HepG2 (cell line): ENCODE measurements around the gene ARL8B. TPM values are rescaled to one million over a fixed set of nuclear protein-coding genes. Genes with fewer than 3 reads are reported as not detected.

Experiments used
- MIER2 ChIP-seq: IDR thresholded peaks from 2 replicates; pipeline ENCODE4 v1.6.1; 2016; ENCODE audit warnings: missing biosample characterization, missing genetic modification reagents
- MTA1 ChIP-seq: sonication (generic); formaldehyde crosslinking; IDR thresholded peaks from 2 replicates; pipeline ENCODE4 v1.4.0; 2020; ENCODE audit warnings: missing genetic modification reagents, mild to moderate bottlenecking, borderline replicate concordance
- NRL ChIP-seq: sonication (generic); formaldehyde crosslinking; IDR thresholded peaks from 2 replicates; pipeline ENCODE4 v1.5.0; 2020; ENCODE audit warnings: missing genetic modification reagents, mild to moderate bottlenecking, moderate library complexity, borderline replicate concordance
- SMAD3 ChIP-seq: sonication (generic); formaldehyde crosslinking; IDR thresholded peaks from 2 replicates; pipeline ENCODE4 v1.4.0; 2020; ENCODE audit warnings: missing genetic modification reagents
- SMARCE1 ChIP-seq: fragments of 450-650 bp; IDR thresholded peaks from 2 replicates; pipeline ENCODE4 v1.6.1; 2017; ENCODE audit warnings: borderline replicate concordance
- SMYD3 ChIP-seq: sonication (generic); formaldehyde crosslinking; IDR thresholded peaks from 2 replicates; pipeline ENCODE4 v1.8.1; 2023; ENCODE audit warnings: mild to moderate bottlenecking, missing genetic modification reagents
- ZFP41 ChIP-seq: sonication (generic); formaldehyde crosslinking; IDR thresholded peaks from 2 replicates; pipeline ENCODE4 v1.4.0; 2020; ENCODE audit warnings: mild to moderate bottlenecking, missing genetic modification reagents, borderline replicate concordance
- ZNF282 ChIP-seq: fragments of 450-650 bp; IDR thresholded peaks from 2 replicates; pipeline ENCODE4 v1.6.1; 2018; ENCODE audit not compliant: partially characterized antibody
- ZNF350 ChIP-seq: sonication (generic); formaldehyde crosslinking; IDR thresholded peaks from 2 replicates; pipeline ENCODE4 v1.4.0; 2020; ENCODE audit warnings: mild to moderate bottlenecking, low read depth, missing genetic modification reagents, borderline replicate concordance
- ZNF564 ChIP-seq: sonication (generic); formaldehyde crosslinking; IDR thresholded peaks from 2 replicates; pipeline ENCODE4 v1.8.1; 2023; ENCODE audit warnings: mild to moderate bottlenecking, missing genetic modification reagents
- ZNF569 ChIP-seq: sonication (generic); formaldehyde crosslinking; IDR thresholded peaks from 2 replicates; pipeline ENCODE4 v1.5.0; 2020; ENCODE audit warnings: mild to moderate bottlenecking, missing genetic modification reagents, moderate library complexity, borderline replicate concordance
- ZNF720 ChIP-seq: sonication (generic); formaldehyde crosslinking; IDR thresholded peaks from 2 replicates; pipeline ENCODE4 v1.4.0; 2020; ENCODE audit warnings: missing genetic modification reagents
- ZNF724P ChIP-seq: sonication (generic); formaldehyde crosslinking; IDR thresholded peaks from 2 replicates; pipeline ENCODE4 v1.8.0; 2022; ENCODE audit warnings: missing genetic modification reagents, borderline replicate concordance
- polyA plus RNA-seq, 8 experiments: library from polyadenylated mRNA; depleted of rRNA in 3 of 8; stranded (reverse) in 7 of 8; unstranded in 1 of 8; fragments of >200 nt; fragmentation: Illumina TruSeq in 4 of 8; extraction: Trizol in 4 of 8; gene quantifications; 2 replicates each; pipeline versions ENCODE4 v1.2.1 to v1.2.3, GENCODE V29; 2011 to 2016; ENCODE audit warnings: low read depth in 4 of 8, missing spikeins in 1 of 8, mixed read lengths in 1 of 8; ENCODE audit not compliant: insufficient read depth in 1 of 8
- total RNA-seq, 5 experiments: library from RNA; depleted of rRNA; stranded (reverse); fragments of >200 nt; fragmentation: Illumina TruSeq; extraction: Trizol; gene quantifications; 2 replicates each; pipeline ENCODE4 v1.2.3, GENCODE V29; 2016; ENCODE audit warnings: low read depth in 1 of 5
- TF ChIP-seq, protein P1 (sequence below): sonication (generic); formaldehyde crosslinking; conservative IDR thresholded peaks from 2 replicates; pipeline ENCODE4 v1.8.0; 2022; ENCODE audit warnings: missing genetic modification reagents
- TF ChIP-seq, protein P2 (sequence below): sonication (generic); formaldehyde crosslinking; conservative IDR thresholded peaks from 2 replicates; pipeline ENCODE4 v1.8.0; 2022; ENCODE audit warnings: low read depth, missing genetic modification reagents
- TF ChIP-seq, protein P3 (sequence below): sonication (generic); formaldehyde crosslinking; IDR thresholded peaks from 2 replicates; pipeline ENCODE4 v1.4.0; 2020; ENCODE audit warnings: missing genetic modification reagents
- TF ChIP-seq, protein P4 (sequence below): sonication (generic); formaldehyde crosslinking; IDR thresholded peaks from 2 replicates; pipeline ENCODE4 v1.5.1; 2020; ENCODE audit warnings: missing genetic modification reagents, mild to moderate bottlenecking, borderline replicate concordance
- TF ChIP-seq, protein P5 (sequence below): sonication (generic); formaldehyde crosslinking; IDR thresholded peaks from 2 replicates; pipeline ENCODE4 v1.8.0; 2022; ENCODE audit warnings: mild to moderate bottlenecking, missing genetic modification reagents, borderline replicate concordance

Gene ARL8B
- total and polyA plus RNA-seq, 2 of the 13 experiments (the other 11 are each of a cell fraction or from before 2014, with no cell fraction given), result 23.5 to 30.4 TPM

DNA sequence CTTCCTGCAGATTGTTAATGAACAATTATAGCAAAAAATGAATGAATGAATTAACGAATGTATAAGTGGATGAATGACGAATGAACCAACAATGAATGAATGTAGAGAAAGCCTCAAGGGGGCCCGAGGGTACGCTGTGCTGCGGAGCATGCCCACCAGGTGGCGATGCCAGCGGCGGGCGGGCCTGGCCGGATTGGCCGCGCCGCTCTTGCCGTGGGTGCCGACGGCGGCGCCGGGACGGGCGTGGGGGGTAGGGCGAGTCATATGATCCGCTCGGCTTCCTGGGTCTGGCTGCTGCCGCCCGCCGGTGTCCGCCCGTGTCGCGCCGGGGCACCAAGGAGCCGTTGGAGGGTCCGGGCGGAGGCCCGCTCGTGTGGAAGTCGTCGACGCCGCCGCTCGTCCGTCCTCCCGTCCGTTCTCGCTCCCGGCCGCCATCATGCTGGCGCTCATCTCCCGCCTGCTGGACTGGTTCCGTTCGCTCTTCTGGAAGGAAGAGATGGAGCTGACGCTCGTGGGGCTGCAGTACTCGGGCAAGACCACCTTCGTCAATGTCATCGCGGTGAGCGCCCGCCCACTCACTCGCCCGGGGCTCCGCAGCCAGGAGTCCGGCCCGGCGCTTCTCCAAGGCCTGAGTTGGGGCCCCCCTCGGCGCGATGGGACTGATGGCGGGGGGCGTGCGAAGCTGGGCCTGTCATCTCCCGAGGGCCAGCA lies at the start of gene ARL8B (continued):
- TF ChIP-seq, protein P1, sequence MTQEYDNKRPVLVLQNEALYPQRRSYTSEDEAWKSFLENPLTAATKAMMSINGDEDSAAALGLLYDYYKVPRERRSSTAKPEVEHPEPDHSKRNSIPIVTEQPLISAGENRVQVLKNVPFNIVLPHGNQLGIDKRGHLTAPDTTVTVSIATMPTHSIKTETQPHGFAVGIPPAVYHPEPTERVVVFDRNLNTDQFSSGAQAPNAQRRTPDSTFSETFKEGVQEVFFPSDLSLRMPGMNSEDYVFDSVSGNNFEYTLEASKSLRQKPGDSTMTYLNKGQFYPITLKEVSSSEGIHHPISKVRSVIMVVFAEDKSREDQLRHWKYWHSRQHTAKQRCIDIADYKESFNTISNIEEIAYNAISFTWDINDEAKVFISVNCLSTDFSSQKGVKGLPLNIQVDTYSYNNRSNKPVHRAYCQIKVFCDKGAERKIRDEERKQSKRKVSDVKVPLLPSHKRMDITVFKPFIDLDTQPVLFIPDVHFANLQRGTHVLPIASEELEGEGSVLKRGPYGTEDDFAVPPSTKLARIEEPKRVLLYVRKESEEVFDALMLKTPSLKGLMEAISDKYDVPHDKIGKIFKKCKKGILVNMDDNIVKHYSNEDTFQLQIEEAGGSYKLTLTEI (CRISPR knock-in tag), result no peak
- TF ChIP-seq ZNF564 (CRISPR knock-in tag) (peak; percentile 83), ZNF724P (CRISPR knock-in tag) (peak; percentile 77; the same call in 1 of the 2 replicates), SMARCE1 (no peak), ZNF350 (CRISPR knock-in tag) (no peak), SMYD3 (CRISPR knock-in tag) (0 out of 2 replicates have a peak, but pooled peaks have one; percentile 53), ZFP41 (CRISPR knock-in tag) (no peak), NRL (peak; percentile 75; the same call in 1 of the 2 replicates), MTA1 (0 out of 2 replicates have a peak, but pooled peaks have one; percentile 23), MIER2 (CRISPR knock-in tag) (no peak), SMAD3 (peak; percentile 59; the same call in 1 of the 2 replicates), ZNF569 (peak; percentile 83; the same call in 1 of the 2 replicates), ZNF282 (no peak), ZNF720 (CRISPR knock-in tag) (no peak)
- TF ChIP-seq, protein P2, sequence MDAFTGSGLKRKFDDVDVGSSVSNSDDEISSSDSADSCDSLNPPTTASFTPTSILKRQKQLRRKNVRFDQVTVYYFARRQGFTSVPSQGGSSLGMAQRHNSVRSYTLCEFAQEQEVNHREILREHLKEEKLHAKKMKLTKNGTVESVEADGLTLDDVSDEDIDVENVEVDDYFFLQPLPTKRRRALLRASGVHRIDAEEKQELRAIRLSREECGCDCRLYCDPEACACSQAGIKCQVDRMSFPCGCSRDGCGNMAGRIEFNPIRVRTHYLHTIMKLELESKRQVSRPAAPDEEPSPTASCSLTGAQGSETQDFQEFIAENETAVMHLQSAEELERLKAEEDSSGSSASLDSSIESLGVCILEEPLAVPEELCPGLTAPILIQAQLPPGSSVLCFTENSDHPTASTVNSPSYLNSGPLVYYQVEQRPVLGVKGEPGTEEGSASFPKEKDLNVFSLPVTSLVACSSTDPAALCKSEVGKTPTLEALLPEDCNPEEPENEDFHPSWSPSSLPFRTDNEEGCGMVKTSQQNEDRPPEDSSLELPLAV, result no peak
- TF ChIP-seq, protein P3, sequence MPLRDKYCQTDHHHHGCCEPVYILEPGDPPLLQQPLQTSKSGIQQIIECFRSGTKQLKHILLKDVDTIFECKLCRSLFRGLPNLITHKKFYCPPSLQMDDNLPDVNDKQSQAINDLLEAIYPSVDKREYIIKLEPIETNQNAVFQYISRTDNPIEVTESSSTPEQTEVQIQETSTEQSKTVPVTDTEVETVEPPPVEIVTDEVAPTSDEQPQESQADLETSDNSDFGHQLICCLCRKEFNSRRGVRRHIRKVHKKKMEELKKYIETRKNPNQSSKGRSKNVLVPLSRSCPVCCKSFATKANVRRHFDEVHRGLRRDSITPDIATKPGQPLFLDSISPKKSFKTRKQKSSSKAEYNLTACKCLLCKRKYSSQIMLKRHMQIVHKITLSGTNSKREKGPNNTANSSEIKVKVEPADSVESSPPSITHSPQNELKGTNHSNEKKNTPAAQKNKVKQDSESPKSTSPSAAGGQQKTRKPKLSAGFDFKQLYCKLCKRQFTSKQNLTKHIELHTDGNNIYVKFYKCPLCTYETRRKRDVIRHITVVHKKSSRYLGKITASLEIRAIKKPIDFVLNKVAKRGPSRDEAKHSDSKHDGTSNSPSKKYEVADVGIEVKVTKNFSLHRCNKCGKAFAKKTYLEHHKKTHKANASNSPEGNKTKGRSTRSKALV, result peak; percentile 73; the same call in 1 of the 2 replicates
- TF ChIP-seq, protein P4, sequence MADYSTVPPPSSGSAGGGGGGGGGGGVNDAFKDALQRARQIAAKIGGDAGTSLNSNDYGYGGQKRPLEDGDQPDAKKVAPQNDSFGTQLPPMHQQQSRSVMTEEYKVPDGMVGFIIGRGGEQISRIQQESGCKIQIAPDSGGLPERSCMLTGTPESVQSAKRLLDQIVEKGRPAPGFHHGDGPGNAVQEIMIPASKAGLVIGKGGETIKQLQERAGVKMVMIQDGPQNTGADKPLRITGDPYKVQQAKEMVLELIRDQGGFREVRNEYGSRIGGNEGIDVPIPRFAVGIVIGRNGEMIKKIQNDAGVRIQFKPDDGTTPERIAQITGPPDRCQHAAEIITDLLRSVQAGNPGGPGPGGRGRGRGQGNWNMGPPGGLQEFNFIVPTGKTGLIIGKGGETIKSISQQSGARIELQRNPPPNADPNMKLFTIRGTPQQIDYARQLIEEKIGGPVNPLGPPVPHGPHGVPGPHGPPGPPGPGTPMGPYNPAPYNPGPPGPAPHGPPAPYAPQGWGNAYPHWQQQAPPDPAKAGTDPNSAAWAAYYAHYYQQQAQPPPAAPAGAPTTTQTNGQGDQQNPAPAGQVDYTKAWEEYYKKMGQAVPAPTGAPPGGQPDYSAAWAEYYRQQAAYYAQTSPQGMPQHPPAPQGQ, result no peak
- TF ChIP-seq, protein P5, sequence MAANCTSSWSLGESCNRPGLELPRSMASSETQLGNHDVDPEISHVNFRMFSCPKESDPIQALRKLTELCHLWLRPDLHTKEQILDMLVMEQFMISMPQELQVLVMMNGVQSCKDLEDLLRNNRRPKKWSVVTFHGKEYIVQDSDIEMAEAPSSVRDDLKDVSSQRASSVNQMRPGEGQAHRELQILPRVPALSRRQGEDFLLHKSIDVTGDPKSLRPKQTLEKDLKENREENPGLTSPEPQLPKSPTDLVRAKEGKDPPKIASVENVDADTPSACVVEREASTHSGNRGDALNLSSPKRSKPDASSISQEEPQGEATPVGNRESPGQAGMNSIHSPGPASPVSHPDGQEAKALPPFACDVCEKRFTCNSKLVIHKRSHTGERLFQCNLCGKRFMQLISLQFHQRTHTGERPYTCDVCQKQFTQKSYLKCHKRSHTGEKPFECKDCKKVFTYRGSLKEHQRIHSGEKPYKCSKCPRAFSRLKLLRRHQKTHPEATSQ (CRISPR knock-in tag), result peak; percentile 21; the same call in 1 of the 2 replicates
